Measurements from ENCODE around the gene XPNPEP3. TPM values are rescaled to one million over a fixed set of nuclear protein-coding genes. Genes with fewer than 3 reads are reported as not detected.

Gene XPNPEP3
- total and polyA plus RNA-seq, 2 of the 4 experiments (the other 2 are of a cell fraction) = 9.3 to 10.9 TPM

DNA sequence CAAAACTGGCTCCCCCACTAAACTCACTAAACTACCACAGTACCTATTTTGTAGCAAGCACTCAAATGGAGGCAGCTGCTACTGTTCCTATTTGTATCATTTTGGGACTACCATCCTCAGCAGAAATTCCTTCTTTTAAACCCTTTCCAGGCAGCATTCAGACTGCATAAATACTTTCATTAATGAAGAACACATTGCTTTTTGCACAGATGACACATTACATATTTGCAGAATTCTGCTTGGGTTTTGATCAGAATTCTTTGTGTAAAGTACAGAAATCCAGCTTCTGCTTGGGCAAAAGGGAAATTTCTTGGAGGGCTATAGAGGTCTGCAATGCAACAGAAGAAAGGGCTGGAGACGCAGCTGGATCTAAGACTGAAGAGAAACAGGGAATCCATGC, 118.4 kb downstream of the XPNPEP3 start:
- POLR2A ChIA-PET (ENCODE audit: unreplicated experiment) = no interaction called here
- Histone ChIP-seq H3K9me3 (ENCODE audit: control insufficient read depth, insufficient read depth, low read length) (no peaks in the 10 kb centered on the region), H3K4ac (ENCODE audit: low read depth, low read length) (no peak overlapping the region), H2BK5ac (ENCODE audit: low read depth, low read length, poor library complexity, severe bottlenecking) (no peak overlapping the region), H2BK20ac (ENCODE audit: low read depth, low read length) (no peak overlapping the region), H2BK15ac (ENCODE audit: low read depth, low read length) (no peak overlapping the region), H3K27ac (ENCODE audit: insufficient read depth, low read length) (no peak overlapping the region), H2AK5ac (ENCODE audit: low read depth, low read length) (no peak overlapping the region), H4K5ac (ENCODE audit: low read depth, low read length) (no peak overlapping the region), H3K18ac (ENCODE audit: low read depth, low read length) (no peak overlapping the region), H3K56ac (ENCODE audit: extremely low read depth, insufficient read depth, low read length) (no peak overlapping the region), H4K8ac (ENCODE audit: low read depth in 2 of 2, low read length in 2 of 2) (no peak overlapping the region), H3K4me3 (ENCODE audit: insufficient read depth, low read depth, low read length) (no peak overlapping the region), H2BK120ac (ENCODE audit: low read depth, low read length) (no peak overlapping the region), H3K23ac (ENCODE audit: low read depth, low read length) (no peak overlapping the region), H2AFZ (replicated peaks; ENCODE audit: low read length, poor library complexity) (no peak overlapping the region), H2AK9ac (replicated peaks; ENCODE audit: low read depth, low read length, poor library complexity) (no peak overlapping the region), H4K91ac (ENCODE audit: insufficient read depth, low read depth, low read length) (no peak overlapping the region), H3K79me1 (ENCODE audit: low read depth in 1 of 2, low read length in 2 of 2) (peaks cover 0 to 8% of the 10 kb centered on the region in 2 experiments; a peak in 1 of 4 replicates), H3K9ac (ENCODE audit: low read depth, low read length) (no peak overlapping the region), H4K20me1 (ENCODE audit: insufficient read depth, low read length) (no peaks in the 10 kb centered on the region), H3K27me3 (ENCODE audit: control insufficient read depth, insufficient read depth, low read length) (no peaks in the 10 kb centered on the region), H3K9me1 (ENCODE audit: insufficient read depth, low read length) (0 out of 2 replicates have a peak, but pooled peaks cover 3% of the 10 kb centered on the region), H3K4me2 (ENCODE audit: low read depth, low read length) (no peak overlapping the region), H3K14ac (replicated peaks; ENCODE audit: low read depth, low read length) (no peak overlapping the region), H3K36me3 (ENCODE audit: control insufficient read depth, insufficient read depth, low read length) (peaks cover 9% of the 10 kb centered on the region), H3K4me1 (ENCODE audit: control insufficient read depth, insufficient read depth, low read length) (no peaks in the 10 kb centered on the region)
- in situ Hi-C loops (cut with MboI; ENCODE audit: low sequenced_read_pairs) = no loop called here
- CTCF ChIA-PET = no interaction called here
- TF ChIP-seq SMC3 (IDR thresholded peaks at IDR 0.05; ENCODE audit: low read depth, low read length) = no peak
- dilution Hi-C loops (cut with HindIII; ENCODE audit: low sequenced_read_pairs, unreplicated experiment) = no loop called here
- ATAC-seq (ENCODE audit: low read depth) (no peak; the same call in 1 of the 2 replicates), DNase-seq (no peak)
- intact Hi-C loops (cut with micrococcal nuclease) = no loop called here
- no CpG with 5 or more reads among the region's 1 CpG for whole genome bisulfite sequencing, 2 experiments (ENCODE audit: extremely low coverage in 2 of 2, insufficient read length in 1 of 2)
- BruUV-seq (replicated peaks) = no TSS peak
